GM19463 (cell line): ENCODE data around the gene OXSM.

Experiments used
- ATAC-seq: cut with Tn5 transposase; IDR thresholded peaks from one replicate; pipeline ENCODE4 v1.9.1; 2021; ENCODE audit warnings: mild to moderate bottlenecking, moderate library complexity; ENCODE audit not compliant: unreplicated experiment

OXSM gene

DNA sequence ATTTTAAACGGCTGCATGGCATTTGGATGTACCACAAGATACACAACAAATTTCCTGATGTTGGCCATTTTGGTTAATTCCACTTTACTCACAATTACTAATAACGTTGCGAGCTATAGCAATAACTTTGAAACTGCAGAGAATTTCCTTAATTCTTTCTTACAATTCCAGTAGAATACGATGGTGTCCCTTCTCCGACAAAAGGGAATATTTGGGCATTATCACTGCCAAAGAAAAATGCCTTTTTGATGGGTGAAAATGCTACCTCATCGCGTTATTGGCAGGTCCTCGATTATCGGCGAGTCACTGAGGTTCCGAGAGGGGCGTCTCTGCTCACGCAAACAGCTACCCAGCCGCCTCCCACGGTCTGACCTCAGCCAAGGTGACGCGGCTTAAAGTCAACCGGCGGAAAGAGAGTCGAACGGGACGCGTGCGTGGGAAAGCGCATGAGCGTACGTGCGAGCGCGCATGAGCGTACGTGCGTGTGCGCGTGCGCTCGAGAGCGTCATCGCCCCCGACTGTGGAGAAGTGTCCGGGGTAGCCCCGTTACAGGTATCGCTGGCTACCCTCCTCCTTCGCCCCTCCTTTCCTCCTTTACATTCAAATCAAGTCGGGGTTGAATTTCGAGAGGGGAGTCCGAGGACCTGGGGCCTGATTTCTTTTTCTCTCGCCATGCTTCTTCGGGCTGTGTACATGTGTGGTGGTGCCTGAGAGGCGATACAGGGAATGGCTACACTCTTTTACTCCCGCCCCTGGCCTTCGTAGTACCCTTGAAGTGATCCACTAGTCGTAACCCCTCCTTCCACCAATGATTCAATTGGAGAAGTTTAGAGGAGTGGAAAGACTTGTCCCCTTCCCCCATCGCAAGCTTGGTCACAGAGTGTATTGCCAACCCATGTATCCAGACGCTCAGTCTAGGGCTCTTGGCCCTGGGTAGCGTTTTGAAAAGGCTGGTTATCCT, at the start of gene OXSM:
OXSM (plus strand) TSS at position 495 of the 961 bp plus-strand sequence. CDS start 931 bp downstream, outside the sequence.
- ATAC-seq: peak; percentile 92

DNA sequence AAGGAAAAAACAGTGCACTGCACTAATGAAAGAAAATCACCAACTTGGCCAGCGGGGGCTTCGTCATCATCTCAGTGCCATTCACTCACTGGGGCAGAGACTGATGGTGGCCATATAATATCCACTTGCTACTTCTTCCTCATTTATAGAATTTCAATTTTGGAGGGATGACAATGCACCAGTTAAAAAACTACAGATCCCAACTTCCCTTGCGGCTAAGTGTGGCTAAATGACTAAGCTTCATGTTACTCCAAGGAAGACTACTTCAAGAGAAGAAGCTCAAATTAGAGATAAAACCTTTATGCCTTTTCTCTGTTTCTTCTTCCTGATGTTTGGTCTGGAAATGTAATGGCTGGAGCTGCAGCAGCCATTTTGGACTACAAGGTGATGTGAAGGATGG, 45.4 kb upstream of the OXSM start:
- no peak for ATAC-seq

DNA sequence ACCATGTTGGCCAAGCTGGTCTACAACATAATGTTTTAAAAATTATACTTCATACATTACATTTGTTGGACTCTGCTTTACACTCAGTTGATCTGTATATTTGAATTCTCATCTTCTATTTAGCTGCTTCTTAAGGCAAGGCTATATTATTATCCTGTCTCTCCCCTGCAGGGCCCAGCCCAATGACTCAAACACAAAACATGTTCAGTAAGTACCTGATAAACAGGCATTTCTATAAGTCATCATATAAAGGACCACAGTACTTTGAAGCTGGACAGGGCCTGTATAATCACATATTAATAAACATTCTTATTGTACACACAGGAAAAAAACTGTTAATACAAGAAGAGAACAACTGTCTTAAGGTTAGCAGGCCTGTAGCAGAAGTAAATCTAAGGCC, 42.9 kb upstream of the OXSM start:
- no peak for ATAC-seq

DNA sequence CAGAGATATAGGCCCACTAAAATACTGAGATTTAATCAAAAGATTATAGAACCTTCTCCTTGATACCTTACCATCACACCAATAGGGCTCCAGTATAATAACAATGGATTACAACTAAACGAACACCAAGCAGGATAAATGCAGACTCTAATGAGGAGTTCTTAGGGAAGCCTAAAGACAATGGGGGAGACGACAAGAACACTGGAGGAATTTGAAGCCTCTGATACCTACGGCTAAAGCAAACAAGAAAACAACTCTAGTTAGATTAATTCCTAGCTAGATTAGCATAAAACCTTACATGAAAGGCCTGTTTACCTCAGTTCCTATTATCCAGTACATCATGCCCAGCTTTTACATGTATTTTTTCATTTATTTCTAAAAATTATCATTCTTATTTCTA, 41.7 kb upstream of the OXSM start:
- ATAC-seq: no peak

DNA sequence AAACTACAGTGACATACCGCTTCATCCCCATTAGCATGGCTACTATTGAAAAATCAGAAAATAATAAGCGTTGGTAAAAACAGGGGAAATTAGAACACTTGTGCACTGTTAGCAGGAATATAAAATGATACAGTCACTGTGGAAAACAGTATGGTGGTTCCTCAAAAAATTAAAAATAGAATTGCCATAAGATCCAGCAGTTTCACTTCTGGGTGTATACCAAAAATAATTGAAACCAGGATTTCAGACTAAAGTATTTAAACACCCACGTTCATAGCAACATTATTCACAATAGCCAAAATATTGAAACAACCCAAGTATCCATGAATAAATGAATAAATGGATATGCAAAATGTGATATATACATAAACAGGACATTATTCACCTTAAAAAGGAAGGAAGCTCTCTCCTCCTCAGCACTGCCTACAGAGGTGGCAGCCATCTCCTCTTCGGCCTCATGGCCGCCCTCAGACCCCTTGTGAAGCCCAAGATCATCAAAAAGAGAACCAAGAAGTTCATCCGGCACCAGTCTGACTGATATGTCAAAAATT, 40.8 kb upstream of the OXSM start:
- no peak for ATAC-seq

DNA sequence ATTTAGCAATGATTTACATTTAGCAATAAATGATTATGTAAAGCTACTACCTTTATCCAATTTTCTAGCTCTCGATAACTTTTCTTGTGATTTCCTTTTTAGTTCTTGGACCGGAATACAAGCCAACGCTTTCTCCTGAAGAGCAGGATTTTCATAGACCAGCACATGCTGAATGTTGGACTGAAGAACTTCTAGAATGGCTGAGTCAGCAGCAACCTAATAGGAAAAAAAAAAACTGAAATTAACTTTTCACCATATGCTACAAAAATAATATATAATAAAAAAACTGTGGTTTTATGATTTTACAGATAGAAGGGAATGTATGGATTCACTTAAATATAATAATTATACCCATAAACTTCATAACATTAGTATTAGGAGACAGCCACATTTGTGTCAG, 38.8 kb upstream of the OXSM start:
- no peak for ATAC-seq

DNA sequence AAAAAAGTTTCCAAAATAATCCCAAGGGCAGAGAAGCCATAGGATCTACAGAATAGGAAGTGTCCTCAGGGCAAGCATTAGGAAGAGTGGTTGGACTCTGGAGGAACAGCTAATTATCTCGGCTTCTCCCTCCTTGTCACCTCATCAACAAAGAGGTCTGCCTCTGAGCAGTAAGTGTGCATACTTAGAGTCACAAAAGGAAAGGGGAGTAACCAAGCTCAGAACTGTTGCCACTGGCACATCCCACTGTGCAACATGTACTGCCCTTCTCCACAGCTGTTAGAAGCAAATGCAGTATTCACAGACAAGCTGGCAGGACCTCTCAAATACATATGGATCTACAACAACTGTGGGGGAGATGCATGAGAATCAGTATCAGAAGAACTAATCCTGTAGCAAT, 38.2 kb upstream of the OXSM start:
- no peak for ATAC-seq

DNA sequence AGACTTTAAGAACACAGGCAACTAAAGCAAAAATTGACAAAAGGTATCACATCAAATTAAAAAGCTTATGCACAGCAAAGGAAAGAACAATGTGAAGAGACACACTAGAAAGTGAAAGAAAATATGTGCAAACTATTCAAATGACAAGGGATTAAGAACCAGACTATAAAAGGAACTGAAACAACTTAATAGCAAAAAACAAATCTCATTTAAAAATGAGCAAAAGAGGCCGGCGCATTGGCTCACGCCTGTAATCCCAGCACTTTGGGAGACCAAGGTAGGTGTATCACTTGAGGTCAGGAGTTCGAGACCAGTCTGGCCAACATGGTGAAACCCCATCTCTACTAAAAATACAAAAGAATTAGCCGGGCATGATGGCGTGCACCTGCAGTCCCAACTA, 21.0 kb upstream of the OXSM start:
- peak; percentile 83 for ATAC-seq

DNA sequence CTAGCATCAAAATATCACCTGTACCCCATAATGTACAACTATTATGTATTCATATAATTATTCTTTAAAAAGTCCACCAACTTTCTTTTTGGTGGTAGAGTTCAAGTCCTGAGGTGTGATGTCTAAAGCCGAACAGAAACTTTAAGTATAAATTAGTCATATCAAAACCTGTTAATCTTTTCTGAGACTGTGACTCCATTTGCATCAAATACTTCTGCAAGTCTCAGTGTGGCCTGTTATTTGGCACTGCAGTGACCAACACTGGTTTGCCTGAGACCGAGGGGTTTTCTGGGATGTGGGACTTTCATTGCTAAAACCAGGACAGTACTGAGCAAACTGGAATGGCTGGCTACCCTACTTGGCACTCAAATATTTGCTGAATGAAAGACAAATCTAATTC, 14.0 kb upstream of the OXSM start:
- peak; percentile 73 for ATAC-seq

DNA sequence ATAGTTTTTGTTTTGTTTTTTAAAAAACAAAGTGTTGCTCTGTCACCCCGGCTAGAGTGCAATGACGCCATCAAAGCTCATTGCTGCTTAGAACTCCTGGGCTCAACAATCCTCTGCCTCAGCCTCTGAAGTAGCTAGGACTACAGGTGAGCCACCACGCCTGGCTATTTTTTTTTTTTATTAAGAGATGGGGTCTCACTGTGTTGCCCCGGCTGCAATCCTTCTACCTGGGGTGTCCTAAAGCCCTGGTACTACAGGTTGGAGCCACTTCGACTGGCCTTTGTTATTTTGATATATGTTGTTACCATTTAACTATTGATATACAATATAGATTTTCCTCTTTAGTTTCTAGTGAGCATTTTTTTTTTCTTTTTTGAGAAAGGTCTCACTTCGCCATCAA, 9.3 kb upstream of the OXSM start:
- ATAC-seq: no peak

DNA sequence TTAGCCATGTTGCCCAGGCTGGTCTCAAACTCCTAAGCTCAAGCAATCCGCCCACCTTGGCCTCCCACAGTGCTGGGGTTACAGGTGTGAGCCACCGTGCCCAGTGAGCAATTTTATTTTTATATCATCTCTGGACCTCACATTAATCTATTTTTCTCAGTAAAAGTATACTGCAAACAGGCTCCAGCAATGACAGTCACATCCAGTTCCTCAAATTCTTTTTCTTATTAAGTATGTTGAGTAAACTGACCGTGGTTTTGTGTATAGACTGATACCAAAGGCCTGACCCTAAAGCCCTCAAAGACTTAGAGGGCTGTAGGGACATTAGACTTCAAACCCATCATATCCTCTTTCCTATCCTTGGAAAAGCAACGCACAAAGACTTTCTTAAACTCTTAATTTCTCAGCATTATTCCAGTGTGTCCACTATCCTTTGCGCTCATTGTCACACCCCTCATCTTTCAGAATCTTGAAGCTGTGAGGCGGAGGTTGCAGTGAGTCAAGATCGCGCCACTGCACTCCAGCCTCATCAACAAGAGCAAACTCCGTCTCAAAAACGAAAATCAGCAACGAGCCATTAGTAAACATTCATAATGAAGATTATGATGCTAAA, 8.6 kb upstream of the OXSM start:
- ATAC-seq: no peak

DNA sequence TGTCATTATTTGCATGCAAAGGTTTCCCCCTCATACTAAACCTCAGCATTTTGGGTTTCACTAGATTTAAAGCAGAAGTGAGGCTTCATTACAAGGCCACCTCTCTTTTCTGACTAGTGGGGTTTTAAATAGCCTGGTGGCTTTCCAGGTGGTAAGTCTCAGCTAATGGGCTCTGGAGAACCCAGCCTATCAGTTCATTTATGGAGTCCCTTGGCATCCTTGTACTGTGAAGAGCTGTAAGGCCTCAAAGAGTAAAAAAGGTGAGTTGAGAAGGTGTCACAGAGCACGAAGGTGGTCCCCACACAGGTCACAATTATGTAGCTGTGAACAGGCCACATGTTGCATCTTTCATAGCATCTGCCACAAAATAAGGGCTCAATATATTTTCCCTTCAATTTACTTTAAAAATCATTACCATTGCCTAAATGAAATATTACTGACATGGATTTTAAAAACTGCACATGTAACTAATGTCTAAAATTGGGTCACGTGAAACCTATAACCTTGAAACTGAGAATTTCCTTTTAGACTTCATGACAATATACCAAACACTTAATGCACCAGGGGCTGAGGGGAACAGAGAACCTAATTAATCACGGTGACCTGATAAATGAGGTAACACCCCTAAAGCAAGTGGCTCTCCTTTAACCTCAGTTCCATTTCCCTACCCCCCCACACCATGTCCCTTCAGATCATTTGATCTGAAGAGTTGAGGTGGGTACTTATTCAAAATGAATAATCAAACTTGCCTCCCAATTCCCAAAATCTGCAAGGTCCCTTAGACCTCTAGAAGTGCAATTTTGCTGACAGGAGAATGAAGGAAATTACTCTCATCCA, 7.9 kb upstream of the OXSM start:
- peak; percentile 46 for ATAC-seq

DNA sequence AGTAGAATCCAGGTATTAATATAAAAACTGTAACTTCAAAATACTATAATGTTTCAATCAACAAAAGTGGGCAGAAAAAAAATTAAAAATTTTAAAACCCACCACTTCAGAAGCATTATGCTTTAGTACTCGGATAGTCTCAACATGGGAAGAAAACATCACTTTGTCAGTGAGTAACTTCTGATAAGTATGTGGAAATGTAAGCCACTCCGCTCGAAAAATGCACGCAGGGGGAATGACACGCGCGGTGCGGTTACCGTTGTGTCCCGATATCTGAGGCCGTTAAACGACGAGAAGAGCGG, 7.3 kb upstream of the OXSM start:
- ATAC-seq: no peak

DNA sequence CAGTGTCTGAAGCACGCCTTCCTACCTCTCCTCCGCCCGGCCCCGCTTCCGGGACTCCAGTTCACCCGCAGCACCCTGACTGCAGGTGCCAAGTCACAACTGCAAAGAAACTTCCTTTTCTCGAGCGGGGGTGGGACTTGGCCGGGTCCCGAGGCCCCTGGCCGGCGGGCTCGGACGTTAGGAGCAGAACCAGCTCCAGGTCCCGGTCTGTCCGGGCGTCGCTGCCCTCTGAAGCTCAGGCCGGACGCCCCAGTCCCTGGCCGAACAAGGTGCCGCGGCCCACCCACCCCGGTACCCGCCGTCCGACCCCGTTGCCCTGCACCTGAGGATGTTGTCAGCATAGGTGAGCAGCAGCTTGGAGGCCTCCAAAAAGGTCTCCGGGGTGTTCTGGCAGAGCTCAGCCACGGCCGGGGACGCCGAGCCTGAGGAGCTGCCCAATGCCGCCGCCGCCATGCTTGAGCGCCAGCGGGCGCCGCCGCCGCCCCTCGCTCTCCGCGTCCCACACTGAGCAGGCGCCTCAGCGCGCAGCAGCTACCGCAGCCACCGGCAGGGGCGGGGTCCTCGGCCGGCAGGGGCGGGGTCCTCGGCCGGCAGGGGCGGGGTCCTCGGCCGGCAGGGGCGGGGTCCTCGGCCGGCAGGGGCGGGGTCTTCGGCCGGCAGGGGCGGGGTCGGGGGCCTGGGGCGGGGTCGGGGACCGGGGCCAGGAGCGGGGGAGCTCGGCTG, 6.8 kb upstream of the OXSM start, which contains the start of gene NGLY1:
NGLY1 (minus strand) TSS at position 506 of the 723 bp plus-strand sequence; CDS start at position 453, 53 bp downstream.
- peak; percentile 71 for ATAC-seq

DNA sequence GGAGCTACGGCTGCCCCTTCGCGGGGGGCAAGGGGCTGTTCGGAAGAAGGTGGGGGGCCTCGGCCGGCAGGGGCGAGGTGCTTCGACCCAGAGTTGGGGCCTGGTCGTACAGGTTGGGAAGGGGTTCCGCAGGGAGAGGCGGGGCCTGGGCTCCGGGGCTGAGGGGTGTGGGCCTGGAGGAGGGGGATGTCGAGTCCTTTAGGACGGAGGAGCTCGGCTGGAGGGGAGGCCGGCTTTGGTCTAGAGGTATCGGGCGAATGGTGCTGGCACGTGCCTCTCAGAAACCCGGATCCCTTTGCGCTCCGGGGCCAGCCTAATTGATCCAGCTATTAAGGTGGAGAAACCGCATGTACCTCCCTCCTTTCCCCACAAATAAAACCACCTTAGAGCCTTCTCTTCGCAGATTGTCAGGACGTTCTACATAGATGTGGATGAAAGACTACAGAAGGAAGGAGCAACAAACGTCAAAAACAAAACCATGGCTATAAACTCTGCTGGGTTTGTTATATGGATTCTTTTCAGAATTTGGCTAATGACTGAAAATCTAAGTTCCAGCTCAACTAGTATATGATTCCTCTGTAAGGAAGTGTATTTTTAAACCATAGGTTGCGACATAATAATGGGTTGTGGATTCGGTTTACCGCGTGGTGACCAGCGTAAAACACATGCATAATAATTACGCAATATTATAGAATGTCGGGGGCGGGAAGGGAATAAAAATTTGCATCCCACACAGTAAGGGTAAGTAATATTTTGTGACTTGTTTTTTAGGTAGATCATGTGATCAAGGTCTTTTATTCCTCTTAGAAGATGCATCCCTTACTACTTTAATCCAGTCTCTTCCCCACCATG, 6.0 kb upstream of the OXSM start:
- peak; percentile 27 for ATAC-seq

DNA sequence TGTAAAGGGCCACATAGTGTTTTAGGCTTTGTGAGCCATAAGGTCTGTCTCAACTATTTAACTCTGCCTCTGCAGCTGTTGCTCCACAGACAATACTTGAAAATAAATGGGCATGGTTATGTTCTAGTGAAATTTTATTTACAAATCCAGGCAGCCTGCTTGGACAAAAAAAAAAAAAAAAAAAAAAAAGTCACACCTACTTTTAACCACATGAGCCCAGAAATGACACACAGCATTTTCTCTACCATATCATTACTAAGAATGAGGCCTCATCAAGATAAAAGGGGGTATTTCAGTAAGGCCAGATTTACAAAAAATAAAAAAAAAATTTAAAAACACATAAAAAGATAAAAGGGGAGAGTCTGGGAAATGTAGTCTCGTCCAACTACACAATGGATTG, 4.9 kb upstream of the OXSM start:
- ATAC-seq: no peak

DNA sequence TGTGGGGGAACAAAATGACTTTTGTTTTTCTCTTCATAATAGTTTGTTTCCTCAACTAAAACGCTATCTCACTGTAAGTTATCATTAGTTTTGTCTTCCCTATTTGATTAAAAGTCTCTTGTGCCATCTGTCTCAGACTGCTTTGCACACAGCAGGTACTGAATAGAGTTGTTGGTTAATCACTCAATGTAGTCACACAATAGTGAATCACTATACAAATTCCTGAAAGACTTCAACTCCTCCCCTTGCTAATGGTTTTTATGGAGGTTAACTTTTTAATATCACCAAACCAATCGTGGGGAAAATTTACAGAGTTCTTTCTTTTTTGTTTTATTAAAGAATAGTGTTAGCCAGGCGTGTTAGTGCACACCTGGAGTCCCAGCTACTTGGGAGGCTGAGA, 4.1 kb upstream of the OXSM start:
- ATAC-seq: no peak

DNA sequence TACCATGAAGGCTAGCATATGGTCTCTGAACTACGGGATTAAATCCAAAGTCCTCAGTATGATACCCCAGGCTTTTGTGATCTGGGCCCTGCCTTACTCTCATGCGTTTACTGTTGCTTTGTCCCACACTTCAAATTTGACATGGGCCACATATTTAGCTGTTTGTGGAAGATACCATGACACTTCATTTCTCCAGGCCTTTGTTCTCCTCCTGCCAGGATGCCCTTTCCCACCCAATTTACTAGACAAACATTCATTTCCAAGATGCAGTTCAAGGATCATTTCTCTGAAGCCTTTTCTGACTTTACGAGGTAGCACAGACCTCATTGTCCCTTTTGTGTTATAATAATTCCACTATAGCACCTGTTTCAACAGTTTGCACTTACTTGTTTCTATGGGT, 2.2 kb upstream of the OXSM start:
- no peak for ATAC-seq

DNA sequence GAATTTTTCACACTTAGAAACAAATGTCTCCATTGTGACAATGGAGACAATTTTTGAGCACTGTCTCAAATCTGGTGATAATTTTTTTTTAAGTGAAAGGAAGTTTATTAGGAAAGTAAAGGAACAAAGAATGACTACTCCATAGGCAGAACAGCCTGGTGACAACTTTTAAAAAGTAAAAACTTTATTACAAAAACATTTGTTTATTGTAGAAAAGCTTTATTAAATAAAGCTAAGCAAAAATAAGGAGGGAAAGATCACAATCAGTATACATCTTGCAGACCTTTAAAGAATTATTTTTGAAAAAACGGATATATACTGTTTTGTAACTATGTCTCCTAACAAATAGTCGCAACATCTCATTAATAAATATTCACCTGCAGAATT, 688 bp upstream of the OXSM start:
- no peak for ATAC-seq

DNA sequence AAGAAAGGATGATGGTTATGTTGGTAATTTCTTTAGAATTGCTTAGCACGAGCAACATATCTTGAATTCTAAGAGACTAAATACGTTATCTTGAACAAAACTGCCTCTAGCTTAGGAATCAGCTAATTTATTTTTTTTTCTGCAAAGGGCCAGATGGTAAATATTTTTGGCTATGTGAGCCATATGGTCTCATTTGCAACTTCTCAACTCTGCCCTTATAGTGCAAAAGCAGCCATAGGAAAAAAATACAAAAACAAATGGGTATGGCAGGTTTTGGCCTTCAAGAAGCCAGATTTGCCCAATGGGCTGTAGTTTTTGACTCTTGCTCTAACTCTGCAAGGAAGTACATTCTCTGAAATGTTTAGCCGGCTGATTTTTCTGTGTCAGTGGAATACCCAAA, 11.9 kb downstream of the OXSM start:
- ATAC-seq: no peak
